Measurements from ENCODE around the gene TM4SF1. TPM values are rescaled to one million over a fixed set of nuclear protein-coding genes. Genes with fewer than 3 reads are reported as not detected.

Gene TM4SF1
- total RNA-seq, 1 experiment from 2014 or later = 1,063 TPM

DNA sequence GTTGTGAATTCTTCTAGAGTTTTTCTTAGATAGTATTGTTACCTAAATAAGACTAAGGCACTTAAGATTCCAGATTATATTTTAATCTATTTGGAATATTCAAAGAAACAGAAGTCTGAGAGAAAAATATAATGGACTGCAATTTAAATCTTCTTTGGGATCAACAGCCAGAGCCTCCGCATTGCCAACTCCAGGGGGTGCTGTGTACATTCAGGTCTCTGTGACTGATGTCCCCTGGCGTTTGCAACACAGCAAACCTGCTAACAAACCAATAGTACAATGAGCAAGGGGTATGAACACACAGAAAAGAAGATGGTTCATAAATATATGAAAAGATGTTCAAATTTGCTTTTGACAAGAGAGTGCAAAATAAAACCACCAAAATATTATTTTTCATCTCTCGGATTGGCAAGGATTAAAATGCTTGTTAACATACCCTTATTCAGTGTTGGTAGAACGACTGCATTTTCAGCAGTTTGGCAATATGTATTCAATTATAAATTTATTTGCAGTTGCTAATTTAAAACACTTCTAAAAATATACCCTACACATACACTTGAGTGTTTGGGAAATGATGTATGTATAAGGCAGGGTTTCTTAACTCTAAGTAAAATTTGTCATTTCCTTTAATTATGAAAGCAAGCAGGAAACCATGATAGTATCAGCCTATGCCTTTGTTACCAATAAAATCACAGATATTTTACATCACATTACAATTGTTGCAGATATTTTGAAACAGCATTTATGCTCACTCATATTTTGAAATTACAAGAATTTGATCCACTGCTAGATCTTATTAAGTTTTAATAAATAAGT is 16.1 kb upstream of the TM4SF1 start:
- DNase-seq (ENCODE audit: low read depth, low spot score) (no peak), ATAC-seq (peak; percentile 84)
- no peak overlapping the region for H3K4me3 ChIP-seq (ENCODE audit: low read depth in 2 of 2, low read length in 2 of 2)
- H3K9me3 ChIP-seq (ENCODE audit: control insufficient read depth, insufficient read depth, low read depth, low read length) = peaks cover 29% of the 10 kb centered on the region; the same call in 1 of the 2 replicates
- H3K27ac ChIP-seq (ENCODE audit: low read length) = peak overlapping the region; percentile 99
- intact Hi-C loops (cut with micrococcal nuclease; ENCODE audit: unreplicated experiment) (loop anchor here (1.0 kb wide), 1 partner anchor 87 kb away; no protein-coding TSS in a partner anchor), in situ Hi-C loops (cut with HindIII; ENCODE audit: low pct_unique_long_range_greater_than_20kb, low sequenced_read_pairs) (no loop called here)
- no peaks in the 10 kb centered on the region for H3K27me3 ChIP-seq (ENCODE audit: control insufficient read depth, insufficient read depth, low read length)
- H3K4me1 ChIP-seq (ENCODE audit: control insufficient read depth, insufficient read depth, low read length) = peaks cover 52% of the 10 kb centered on the region
- BruUV-seq (replicated peaks) = no TSS peak
- CTCF ChIA-PET = no interaction called here
- TF ChIP-seq, protein P1, sequence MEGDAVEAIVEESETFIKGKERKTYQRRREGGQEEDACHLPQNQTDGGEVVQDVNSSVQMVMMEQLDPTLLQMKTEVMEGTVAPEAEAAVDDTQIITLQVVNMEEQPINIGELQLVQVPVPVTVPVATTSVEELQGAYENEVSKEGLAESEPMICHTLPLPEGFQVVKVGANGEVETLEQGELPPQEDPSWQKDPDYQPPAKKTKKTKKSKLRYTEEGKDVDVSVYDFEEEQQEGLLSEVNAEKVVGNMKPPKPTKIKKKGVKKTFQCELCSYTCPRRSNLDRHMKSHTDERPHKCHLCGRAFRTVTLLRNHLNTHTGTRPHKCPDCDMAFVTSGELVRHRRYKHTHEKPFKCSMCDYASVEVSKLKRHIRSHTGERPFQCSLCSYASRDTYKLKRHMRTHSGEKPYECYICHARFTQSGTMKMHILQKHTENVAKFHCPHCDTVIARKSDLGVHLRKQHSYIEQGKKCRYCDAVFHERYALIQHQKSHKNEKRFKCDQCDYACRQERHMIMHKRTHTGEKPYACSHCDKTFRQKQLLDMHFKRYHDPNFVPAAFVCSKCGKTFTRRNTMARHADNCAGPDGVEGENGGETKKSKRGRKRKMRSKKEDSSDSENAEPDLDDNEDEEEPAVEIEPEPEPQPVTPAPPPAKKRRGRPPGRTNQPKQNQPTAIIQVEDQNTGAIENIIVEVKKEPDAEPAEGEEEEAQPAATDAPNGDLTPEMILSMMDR (IDR thresholded peaks at IDR 0.05) = peak; percentile 97
- TF ChIP-seq SIN3A (IDR thresholded peaks at IDR 0.05; ENCODE audit: borderline replicate concordance, insufficient read depth, low read depth, low read length) (no peak), POLR2AphosphoS5 (IDR thresholded peaks at IDR 0.05; ENCODE audit: low read depth, low read length) (peak; percentile 71; the same call in 1 of the 2 replicates)
- H3K36me3 ChIP-seq (ENCODE audit: control insufficient read depth, insufficient read depth, low read length) = no peaks in the 10 kb centered on the region
- POLR2A ChIA-PET = no interaction called here

DNA sequence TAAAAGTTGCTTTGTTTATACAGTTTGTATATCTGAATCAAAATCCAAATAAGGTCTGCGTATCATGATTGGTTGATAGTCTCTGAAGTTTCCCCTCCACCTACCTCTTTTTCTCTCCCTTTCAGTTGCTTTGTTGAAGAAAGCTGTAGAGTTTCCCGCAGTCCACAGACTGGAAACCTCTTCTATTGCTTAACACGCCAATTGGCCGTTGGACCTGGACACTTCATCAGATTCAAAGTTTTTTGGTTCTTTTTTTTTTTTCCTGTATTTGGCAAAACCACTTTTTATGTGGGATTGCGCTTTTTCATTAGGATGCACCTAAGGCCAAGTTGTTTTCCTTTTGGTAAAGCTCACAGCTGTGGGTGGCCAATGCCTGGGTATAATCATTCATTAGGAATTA is 14.5 kb upstream of the TM4SF1 start:
- no peak for ATAC-seq
- H3K27me3 ChIP-seq (ENCODE audit: control insufficient read depth, insufficient read depth, low read length) = no peaks in the 10 kb centered on the region
- no TSS peak for BruUV-seq (replicated peaks)
- H3K4me1 ChIP-seq (ENCODE audit: control insufficient read depth, insufficient read depth, low read length) = peaks cover 58% of the 10 kb centered on the region
- H3K9me3 ChIP-seq (ENCODE audit: control insufficient read depth, insufficient read depth, low read depth, low read length) = peaks cover 29% of the 10 kb centered on the region; the same call in 1 of the 2 replicates
- TF ChIP-seq, protein P2, sequence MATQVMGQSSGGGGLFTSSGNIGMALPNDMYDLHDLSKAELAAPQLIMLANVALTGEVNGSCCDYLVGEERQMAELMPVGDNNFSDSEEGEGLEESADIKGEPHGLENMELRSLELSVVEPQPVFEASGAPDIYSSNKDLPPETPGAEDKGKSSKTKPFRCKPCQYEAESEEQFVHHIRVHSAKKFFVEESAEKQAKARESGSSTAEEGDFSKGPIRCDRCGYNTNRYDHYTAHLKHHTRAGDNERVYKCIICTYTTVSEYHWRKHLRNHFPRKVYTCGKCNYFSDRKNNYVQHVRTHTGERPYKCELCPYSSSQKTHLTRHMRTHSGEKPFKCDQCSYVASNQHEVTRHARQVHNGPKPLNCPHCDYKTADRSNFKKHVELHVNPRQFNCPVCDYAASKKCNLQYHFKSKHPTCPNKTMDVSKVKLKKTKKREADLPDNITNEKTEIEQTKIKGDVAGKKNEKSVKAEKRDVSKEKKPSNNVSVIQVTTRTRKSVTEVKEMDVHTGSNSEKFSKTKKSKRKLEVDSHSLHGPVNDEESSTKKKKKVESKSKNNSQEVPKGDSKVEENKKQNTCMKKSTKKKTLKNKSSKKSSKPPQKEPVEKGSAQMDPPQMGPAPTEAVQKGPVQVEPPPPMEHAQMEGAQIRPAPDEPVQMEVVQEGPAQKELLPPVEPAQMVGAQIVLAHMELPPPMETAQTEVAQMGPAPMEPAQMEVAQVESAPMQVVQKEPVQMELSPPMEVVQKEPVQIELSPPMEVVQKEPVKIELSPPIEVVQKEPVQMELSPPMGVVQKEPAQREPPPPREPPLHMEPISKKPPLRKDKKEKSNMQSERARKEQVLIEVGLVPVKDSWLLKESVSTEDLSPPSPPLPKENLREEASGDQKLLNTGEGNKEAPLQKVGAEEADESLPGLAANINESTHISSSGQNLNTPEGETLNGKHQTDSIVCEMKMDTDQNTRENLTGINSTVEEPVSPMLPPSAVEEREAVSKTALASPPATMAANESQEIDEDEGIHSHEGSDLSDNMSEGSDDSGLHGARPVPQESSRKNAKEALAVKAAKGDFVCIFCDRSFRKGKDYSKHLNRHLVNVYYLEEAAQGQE (IDR thresholded peaks at IDR 0.05; ENCODE audit: insufficient read depth in 1 of 2, low read depth in 2 of 2, low read length in 1 of 2) = no peak
- TF ChIP-seq, protein P1 (IDR thresholded peaks at IDR 0.05) = no peak
- TF ChIP-seq POLR2AphosphoS5 (IDR thresholded peaks at IDR 0.05; ENCODE audit: low read depth, low read length) (no peak), SIN3A (IDR thresholded peaks at IDR 0.05; ENCODE audit: borderline replicate concordance, insufficient read depth, low read depth, low read length) (no peak), TCF7L2 (IDR thresholded peaks at IDR 0.05; ENCODE audit: low read depth, low read length) (no peak)
- DNase-seq (ENCODE audit: low read depth, low spot score) = no peak
- ChIA-PET CTCF (interaction anchor here (0.6 kb wide), 1 partner anchor 72 kb away, joined by 4 read pairs; no protein-coding TSS in a partner anchor), POLR2A (no interaction called here)
- H3K36me3 ChIP-seq (ENCODE audit: control insufficient read depth, insufficient read depth, low read length) = no peaks in the 10 kb centered on the region
- intact Hi-C loops (cut with micrococcal nuclease; ENCODE audit: unreplicated experiment) = no loop called here
- no peak overlapping the region for H3K4me3 ChIP-seq (ENCODE audit: low read depth in 2 of 2, low read length in 2 of 2)
- H3K27ac ChIP-seq (ENCODE audit: low read length) = peak overlapping the region; percentile 99
- in situ Hi-C loops (cut with HindIII; ENCODE audit: low pct_unique_long_range_greater_than_20kb, low sequenced_read_pairs) = no loop called here

Data from Panc1 (cell line).